CD8-positive, alpha-beta memory T cell (primary cell): Measurements from ENCODE around the gene GPSM1. TPM values are rescaled to one million over a fixed set of nuclear protein-coding genes. Genes with fewer than 3 reads are reported as not detected.

Experiments
- CTCF ChIA-PET: fragments of 350-600 bp; sonication (Branson Sonifier 250); formaldehyde crosslinking; loops from one replicate; lab custom pipeline; 2021; ENCODE audit warnings: antibody characterized with exemption; lab: Charles Lee
- POLR2A ChIA-PET: fragments of 350-600 bp; sonication (Branson Sonifier 250); formaldehyde crosslinking; loops from one replicate; lab custom pipeline; 2021; ENCODE audit warnings: antibody characterized with exemption; lab: Charles Lee
- DNase-seq, 5 donors: peaks; one replicate each; pipeline versions ENCODE4 v3.0.0 to v3.0.0-alpha.2; 2020 to 2022; ENCODE audit warnings: mixed read lengths in 1 of 5
- H3K27ac ChIP-seq: one replicate; pipeline ENCODE4 v1.7.0; 2013; ENCODE audit warnings: low read depth, mild to moderate bottlenecking, low read length, moderate library complexity
- H3K27me3 ChIP-seq: 2 replicates; pipeline ENCODE4 v1.7.0; 2013; ENCODE audit warnings: low read length, mild to moderate bottlenecking; ENCODE audit not compliant: insufficient read depth, poor library complexity, severe bottlenecking
- H3K36me3 ChIP-seq: 2 replicates; pipeline ENCODE4 v1.7.0; 2013; ENCODE audit warnings: mild to moderate bottlenecking, low read length, moderate library complexity; ENCODE audit not compliant: insufficient read depth
- H3K4me1 ChIP-seq: 2 replicates; pipeline ENCODE4 v1.7.0; 2013; ENCODE audit warnings: mild to moderate bottlenecking, low read length, moderate library complexity; ENCODE audit not compliant: insufficient read depth
- H3K4me3 ChIP-seq: 2 replicates; pipeline ENCODE4 v1.7.0; 2013; ENCODE audit warnings: mild to moderate bottlenecking, low read length
- H3K9me3 ChIP-seq: 2 replicates; pipeline ENCODE4 v1.7.0; 2013; ENCODE audit warnings: mild to moderate bottlenecking, low read length
- H3K27ac Mint-ChIP-seq, 8 donors: one replicate each; pipeline ENCODE4 v1.8.0; 2020 to 2021; ENCODE audit warnings: mixed read lengths in 8 of 8, mild to moderate bottlenecking in 6 of 8, inconsistent platforms in 3 of 8, moderate library complexity in 3 of 8
- H3K27me3 Mint-ChIP-seq, 2 donors: one replicate each; pipeline ENCODE4 v1.8.0; 2020 to 2021; ENCODE audit warnings: mixed read lengths in 2 of 2, mild to moderate bottlenecking in 1 of 2, moderate library complexity in 1 of 2
- H3K36me3 Mint-ChIP-seq, 3 donors: one replicate each; pipeline ENCODE4 v1.8.0; 2020 to 2021; ENCODE audit warnings: mixed read lengths in 3 of 3, inconsistent platforms in 1 of 3, mild to moderate bottlenecking in 1 of 3
- H3K4me1 Mint-ChIP-seq, 3 donors: one replicate each; pipeline ENCODE4 v1.8.0; 2020 to 2021; ENCODE audit warnings: mixed read lengths in 3 of 3, inconsistent platforms in 1 of 3, mild to moderate bottlenecking in 1 of 3
- H3K4me3 Mint-ChIP-seq, 7 donors: one replicate each; pipeline ENCODE4 v1.8.0; 2020 to 2021; ENCODE audit warnings: mixed read lengths in 7 of 7, mild to moderate bottlenecking in 6 of 7, moderate library complexity in 4 of 7, inconsistent platforms in 2 of 7
- H3K9me3 Mint-ChIP-seq, 5 donors: one replicate each; pipeline ENCODE4 v1.8.0; 2020 to 2022; ENCODE audit warnings: mixed read lengths in 5 of 5, mild to moderate bottlenecking in 3 of 5, moderate library complexity in 2 of 5, inconsistent platforms in 1 of 5
- polyA plus RNA-seq: library from polyadenylated mRNA; unstranded; fragments of 300-500 nt; fragmentation: Illumina TruSeq; gene quantifications from one replicate; pipeline ENCODE4 v1.2.3, GENCODE V29; 2021
- total RNA-seq, 2 experiments: library from RNA; stranded (reverse); gene quantifications; one replicate each; pipeline ENCODE4 v1.2.3, GENCODE V29; 2021

The GPSM1 gene
- total and polyA plus RNA-seq, 3 experiments from 2014 or later = 1.7 to 7.5 (median 6.8) TPM

- H3K36me3 ChIP-seq = peaks cover 6% of the 10 kb centered on the region
- DNase-seq = no peak
- H3K27ac Mint-ChIP-seq = peak overlapping the region in 3 of 8 donors; percentile 66 to 75 (median 70)
- H3K27me3 Mint-ChIP-seq = peaks cover 0 to 2% of the 10 kb centered on the region in 2 donors
- no peaks in the 10 kb centered on the region for H3K27me3 ChIP-seq
- H3K27ac ChIP-seq = no peak overlapping the region
- peak overlapping the region in 5 of 7 donors; percentile 4 to 41 (median 25) for H3K4me3 Mint-ChIP-seq
- H3K9me3 Mint-ChIP-seq = no peaks in the 10 kb centered on the region
- ChIA-PET POLR2A (interaction anchor here (1.2 kb wide), 1 partner anchor 23 kb away, joined by 7 read pairs; no protein-coding TSS in a partner anchor), CTCF (interaction anchor here (0.6 to 1.3 kb wide), 2 partner anchors 86 to 138 kb away, joined by 3 to 5 read pairs; no protein-coding TSS in a partner anchor)
- no peaks in the 10 kb centered on the region for H3K9me3 ChIP-seq
- H3K36me3 Mint-ChIP-seq = peaks cover 9 to 67% (median 20%) of the 10 kb centered on the region in 3 donors
- H3K4me1 ChIP-seq = peaks cover 21% of the 10 kb centered on the region
- no peak overlapping the region for H3K4me3 ChIP-seq
- peaks cover 22 to 27% (median 25%) of the 10 kb centered on the region in 3 donors for H3K4me1 Mint-ChIP-seq
Observed at GRCh38 chr9:136386018-136386417, 58.7 kb downstream of the GPSM1 start.

DNA sequence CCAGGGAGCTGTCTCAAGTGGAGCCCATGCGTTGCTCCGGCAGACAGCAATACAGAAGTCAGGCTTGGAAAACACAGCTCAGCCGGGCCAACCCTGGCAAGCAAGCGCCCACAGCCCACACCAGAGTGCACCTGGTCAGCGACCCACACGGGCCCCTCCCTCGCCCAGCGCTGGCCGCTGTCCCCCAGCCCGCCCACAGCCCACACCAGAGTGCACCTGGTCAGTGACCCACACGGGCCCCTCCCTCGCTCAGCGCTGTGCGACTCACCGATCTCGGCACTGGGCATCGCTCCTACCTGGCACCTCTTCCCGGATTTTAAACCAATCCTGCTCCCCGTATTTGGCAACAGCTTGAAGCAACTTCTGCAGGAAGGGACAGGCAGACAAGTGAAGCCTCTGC lies 59.9 kb downstream of the GPSM1 start:
- Mint-ChIP-seq H3K36me3 (peaks cover 14 to 72% (median 26%) of the 10 kb centered on the region in 3 donors), H3K27ac (no peak overlapping the region)
- CTCF ChIA-PET = no interaction called here

DNA sequence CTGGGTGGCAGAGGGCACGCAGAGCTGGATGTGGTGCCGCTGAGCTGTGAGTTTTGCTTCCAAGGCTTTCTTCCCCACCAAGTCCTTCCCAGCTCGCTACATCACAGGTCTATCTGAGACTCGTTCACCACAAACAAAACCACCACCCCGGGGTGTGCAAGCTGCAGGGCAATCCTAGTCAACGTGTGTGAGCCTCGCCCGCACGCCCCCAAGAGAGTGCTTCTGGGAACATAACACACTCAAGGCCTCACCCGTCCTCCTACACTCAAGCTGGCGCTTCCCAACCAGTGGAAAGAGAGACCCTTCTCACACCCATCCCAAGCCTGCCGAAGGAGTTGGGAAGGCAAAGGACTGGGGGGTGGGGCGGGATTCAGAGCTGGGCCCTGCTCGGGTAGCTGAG lies 62.1 kb downstream of the GPSM1 start:
- Mint-ChIP-seq H3K36me3 (peaks cover 14 to 65% (median 27%) of the 10 kb centered on the region in 3 donors), H3K27me3 (peaks cover 0 to 2% of the 10 kb centered on the region in 2 donors), H3K9me3 (no peaks in the 10 kb centered on the region), H3K4me1 (peaks cover 19 to 22% (median 21%) of the 10 kb centered on the region in 3 donors), H3K27ac (no peak overlapping the region), H3K4me3 (no peak overlapping the region)
- no peak overlapping the region for H3K4me3 ChIP-seq
- no peak overlapping the region for H3K27ac ChIP-seq
- H3K9me3 ChIP-seq = no peaks in the 10 kb centered on the region
- H3K27me3 ChIP-seq = no peaks in the 10 kb centered on the region
- no peak for DNase-seq
- peaks cover 18% of the 10 kb centered on the region for H3K4me1 ChIP-seq
- peaks cover 17% of the 10 kb centered on the region for H3K36me3 ChIP-seq
- CTCF ChIA-PET = interaction anchor here (0.7 kb wide), 1 partner anchor 15 kb away, joined by 3 read pairs; no protein-coding TSS in a partner anchor
- POLR2A ChIA-PET = no interaction called here

More for the DNA sequence above, 59.9 kb downstream of the GPSM1 start:
- peaks cover 6% of the 10 kb centered on the region for H3K36me3 ChIP-seq
- Mint-ChIP-seq H3K4me1 (peaks cover 22 to 27% (median 25%) of the 10 kb centered on the region in 3 donors), H3K27me3 (peaks cover 0 to 2% of the 10 kb centered on the region in 2 donors), H3K9me3 (no peaks in the 10 kb centered on the region), H3K4me3 (no peak overlapping the region)
- H3K9me3 ChIP-seq = no peaks in the 10 kb centered on the region
- POLR2A ChIA-PET = no interaction called here
- H3K27me3 ChIP-seq = no peaks in the 10 kb centered on the region
- H3K4me1 ChIP-seq = peaks cover 21% of the 10 kb centered on the region
- no peak for DNase-seq
- no peak overlapping the region for H3K27ac ChIP-seq
- no peak overlapping the region for H3K4me3 ChIP-seq

GRCh38 chr9:136391737-136392537 lies 64.6 kb downstream of the GPSM1 start:
- no peak overlapping the region for H3K27ac ChIP-seq
- peaks cover 0 to 2% of the 10 kb centered on the region in 2 donors for H3K27me3 Mint-ChIP-seq
- DNase-seq = no peak
- no peaks in the 10 kb centered on the region for H3K27me3 ChIP-seq
- CTCF ChIA-PET = interaction anchor here (1.3 kb wide), 1 partner anchor 29 kb away, joined by 4 read pairs; the partner anchor contains the start of gene DNLZ
- H3K36me3 ChIP-seq = peaks cover 26% of the 10 kb centered on the region
- no peaks in the 10 kb centered on the region for H3K9me3 Mint-ChIP-seq
- peaks cover 10 to 74% (median 21%) of the 10 kb centered on the region in 3 donors for H3K36me3 Mint-ChIP-seq
- H3K4me1 Mint-ChIP-seq = peaks cover 1 to 4% (median 2%) of the 10 kb centered on the region in 3 donors
- POLR2A ChIA-PET = no interaction called here
- H3K4me3 Mint-ChIP-seq = no peak overlapping the region
- H3K4me1 ChIP-seq = no peaks in the 10 kb centered on the region
- H3K27ac Mint-ChIP-seq = no peak overlapping the region
- H3K4me3 ChIP-seq = no peak overlapping the region
- H3K9me3 ChIP-seq = no peaks in the 10 kb centered on the region

GRCh38 chr9:136392538-136393449 lies 65.5 kb downstream of the GPSM1 start:
- Histone ChIP-seq H3K4me1 (no peaks in the 10 kb centered on the region), H3K4me3 (no peak overlapping the region), H3K9me3 (no peaks in the 10 kb centered on the region), H3K27ac (no peak overlapping the region), H3K36me3 (peaks cover 26% of the 10 kb centered on the region), H3K27me3 (no peaks in the 10 kb centered on the region)
- H3K36me3 Mint-ChIP-seq = peaks cover 10 to 69% (median 16%) of the 10 kb centered on the region in 3 donors
- ChIA-PET CTCF (interaction anchor here (1.3 kb wide), 1 partner anchor 29 kb away, joined by 4 read pairs; the partner anchor contains the start of gene DNLZ), POLR2A (no interaction called here)
- H3K4me1 Mint-ChIP-seq = peaks cover 1 to 4% (median 3%) of the 10 kb centered on the region in 3 donors
- H3K27ac Mint-ChIP-seq = peak overlapping the region in 1 of 8 donors; percentile 82
- H3K4me3 Mint-ChIP-seq = no peak overlapping the region
- H3K27me3 Mint-ChIP-seq = peaks cover 0 to 2% of the 10 kb centered on the region in 2 donors
- no peaks in the 10 kb centered on the region for H3K9me3 Mint-ChIP-seq
- DNase-seq = no peak

- no peak for DNase-seq
- Histone ChIP-seq H3K27me3 (no peaks in the 10 kb centered on the region), H3K4me3 (no peak overlapping the region), H3K9me3 (no peaks in the 10 kb centered on the region), H3K36me3 (peaks cover 27% of the 10 kb centered on the region), H3K4me1 (peaks cover 5% of the 10 kb centered on the region), H3K27ac (no peak overlapping the region)
- peaks cover 4 to 9% (median 8%) of the 10 kb centered on the region in 3 donors for H3K4me1 Mint-ChIP-seq
- peaks cover 0 to under 1% of the 10 kb centered on the region in 2 donors for H3K27me3 Mint-ChIP-seq
- ChIA-PET CTCF (no interaction called here), POLR2A (no interaction called here)
- peaks cover 10 to 68% (median 13%) of the 10 kb centered on the region in 3 donors for H3K36me3 Mint-ChIP-seq
- H3K4me3 Mint-ChIP-seq = no peak overlapping the region
- no peak overlapping the region for H3K27ac Mint-ChIP-seq
- H3K9me3 Mint-ChIP-seq = no peaks in the 10 kb centered on the region
Observed at GRCh38 chr9:136393531-136393930, 66.2 kb downstream of the GPSM1 start.

DNA sequence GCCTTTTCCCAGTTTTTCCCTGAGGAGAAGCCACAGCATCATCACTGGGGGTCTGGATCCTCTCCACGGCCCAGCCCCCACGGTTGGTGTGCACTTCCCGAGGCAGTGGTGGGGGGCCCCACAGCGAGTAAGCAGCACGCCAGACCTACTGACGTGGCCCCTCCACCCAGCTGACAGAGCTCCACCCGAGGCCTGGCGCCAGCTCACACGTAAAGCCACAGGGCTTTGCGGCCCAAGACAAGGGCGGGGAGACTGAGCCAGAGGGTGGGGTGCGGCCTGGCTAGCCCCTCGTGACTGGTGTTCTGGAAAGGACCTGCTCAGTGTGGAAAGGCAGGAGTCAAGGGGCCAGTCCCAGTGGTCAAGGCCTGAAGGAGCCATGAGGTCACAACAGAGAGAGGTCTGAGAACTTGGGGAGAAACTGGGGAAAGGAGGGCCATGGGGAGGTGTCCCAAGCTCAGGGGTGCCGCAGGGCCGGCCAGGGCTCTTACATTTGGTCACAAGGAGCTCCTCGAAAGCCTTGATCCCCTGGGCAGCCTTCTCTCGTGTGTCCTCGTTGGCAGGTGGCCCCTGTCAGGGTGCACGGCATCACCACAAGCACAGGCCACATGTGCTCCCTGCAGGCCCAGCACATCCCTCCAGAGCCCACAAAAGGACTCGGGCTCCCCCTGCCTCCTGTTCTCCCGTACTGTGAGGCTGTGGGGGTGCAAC lies 67.1 kb downstream of the GPSM1 start:
- Mint-ChIP-seq H3K9me3 (no peaks in the 10 kb centered on the region), H3K4me3 (no peak overlapping the region), H3K36me3 (peaks cover 10 to 65% (median 12%) of the 10 kb centered on the region in 3 donors), H3K27ac (no peak overlapping the region), H3K27me3 (no peaks in the 10 kb centered on the region), H3K4me1 (peaks cover 12 to 17% (median 17%) of the 10 kb centered on the region in 3 donors)
- no peaks in the 10 kb centered on the region for H3K9me3 ChIP-seq
- no peak overlapping the region for H3K27ac ChIP-seq
- peaks cover 14% of the 10 kb centered on the region for H3K4me1 ChIP-seq
- H3K27me3 ChIP-seq = no peaks in the 10 kb centered on the region
- no peak for DNase-seq
- no peak overlapping the region for H3K4me3 ChIP-seq
- H3K36me3 ChIP-seq = peaks cover 25% of the 10 kb centered on the region
- ChIA-PET POLR2A (no interaction called here), CTCF (no interaction called here)
